Non-pigmented ciliary epithelial cell (primary cell): Measurements from ENCODE around the gene PKP3.
"Not testable (repeated sequence)": the region's sequence is repeated elsewhere in the genome, so short reads cannot be mapped to it uniquely, and the experiment has no call there.

ENCODE experiments used
- DNase-seq: peaks from one replicate; pipeline ENCODE4 v3.0.0-alpha.2; 2010; ENCODE audit warnings: low read depth

Gene PKP3

GRCh38 chr11:377174-377865 lies 16.7 kb upstream of the PKP3 start:
- DNase-seq, result no peak

- no peak for DNase-seq
Measured at GRCh38 chr11:377883-378500, 16.0 kb upstream of the PKP3 start.

GRCh38 chr11:379205-380094 lies 14.6 kb upstream of the PKP3 start:
- no peak for DNase-seq

- DNase-seq, result no peak
Measured at GRCh38 chr11:380095-380480, 13.9 kb upstream of the PKP3 start.

GRCh38 chr11:380491-380890 lies 13.5 kb upstream of the PKP3 start:
- no peak for DNase-seq

- DNase-seq, result no peak
Measured at GRCh38 chr11:380996-381395, 13.0 kb upstream of the PKP3 start.

GRCh38 chr11:381501-382072 lies 12.4 kb upstream of the PKP3 start:
- no peak for DNase-seq

- no peak for DNase-seq
Measured at GRCh38 chr11:382081-382629, 11.9 kb upstream of the PKP3 start.

- DNase-seq, result no peak
Measured at GRCh38 chr11:383431-383830, 10.6 kb upstream of the PKP3 start.

GRCh38 chr11:384511-384910 lies 9.5 kb upstream of the PKP3 start:
- DNase-seq, result no peak

GRCh38 chr11:385594-386351 lies 8.2 kb upstream of the PKP3 start:
- no peak for DNase-seq

- DNase-seq, result no peak
Measured at GRCh38 chr11:386483-386882, 7.5 kb upstream of the PKP3 start.

- no peak for DNase-seq
Measured at GRCh38 chr11:387193-387793, 6.7 kb upstream of the PKP3 start.

GRCh38 chr11:389369-389768 lies 4.6 kb upstream of the PKP3 start:
- DNase-seq, result not testable (repeated sequence)

GRCh38 chr11:390175-390574 lies 3.8 kb upstream of the PKP3 start:
- no peak for DNase-seq

- no peak for DNase-seq
Measured at GRCh38 chr11:391117-392017, 2.6 kb upstream of the PKP3 start.

- no peak for DNase-seq
Measured at GRCh38 chr11:392102-392777, 1.8 kb upstream of the PKP3 start.

GRCh38 chr11:393219-394033 lies 583 bp upstream of the PKP3 start:
- no peak for DNase-seq
